ENCODE results near the gene AGER. TPM values are rescaled to one million over a fixed set of nuclear protein-coding genes. Genes with fewer than 3 reads are reported as not detected.

AGER gene
- total and polyA plus RNA-seq, 9 of the 15 experiments (the other 6 are each of a cell fraction or from before 2014, with no cell fraction given): 1.2 to 11.5 (median 4.1) TPM

DNA sequence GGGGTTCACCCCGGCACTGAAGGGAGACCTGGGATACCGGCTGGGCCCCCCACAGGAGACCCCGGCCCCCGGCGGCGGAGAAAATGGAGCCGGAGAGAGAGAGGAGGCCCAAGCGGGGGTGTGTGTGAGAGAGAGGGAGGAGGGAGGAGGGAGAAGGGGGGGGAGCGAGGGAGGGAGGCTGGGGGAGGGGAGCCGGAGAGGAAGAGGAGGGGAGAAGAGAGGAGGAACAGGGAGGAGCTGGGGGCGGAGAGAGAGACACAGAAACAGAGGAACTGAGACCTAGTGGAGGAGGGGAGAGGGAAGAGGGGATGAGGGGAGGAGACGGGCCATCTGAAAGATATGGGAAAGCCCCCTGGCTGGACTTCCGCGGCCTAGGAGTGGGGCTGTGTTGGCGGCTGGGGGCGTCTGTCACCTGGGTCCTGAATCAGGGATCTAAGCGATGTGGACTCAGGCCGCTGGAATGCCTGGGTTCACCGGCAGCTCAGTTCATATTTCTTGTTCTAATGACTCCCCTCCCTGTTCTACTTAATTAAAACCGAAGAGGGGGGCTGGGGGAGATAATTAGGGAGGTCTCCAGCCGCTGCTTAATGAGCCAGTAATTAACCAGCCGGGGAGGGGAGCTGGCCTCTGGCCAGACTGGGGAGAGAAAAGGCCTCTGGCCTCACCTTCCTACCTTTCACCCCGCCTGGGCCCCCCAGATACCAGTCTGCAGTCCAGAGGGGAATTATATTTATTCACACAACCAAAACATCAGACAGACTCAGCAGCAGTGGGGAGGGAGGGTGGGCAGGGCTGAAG, 6.2 kb upstream of the AGER start, which contains the start of gene PBX2 (continued):
- TF ChIP-seq ETS2 (tag; IDR thresholded peaks at IDR 0.05; ENCODE audit: borderline replicate concordance, poor library complexity, severe bottlenecking) (no peak), YY1 (IDR thresholded peaks at IDR 0.05; ENCODE audit: borderline replicate concordance in 1 of 3, control insufficient read depth in 1 of 3, extremely low read depth in 1 of 3, insufficient read depth in 3 of 3, insufficient read length in 1 of 3, insufficient replicate concordance in 2 of 3, low read depth in 1 of 3, low read length in 2 of 3) (peak in 1 of 3 experiments; percentile 38), GABPA (tag; conservative IDR thresholded peaks at IDR 0.05; ENCODE audit: low read depth) (peak; percentile 68), ZNF75A (CRISPR knock-in tag; IDR thresholded peaks at IDR 0.05) (0 out of 2 replicates have a peak, but pooled peaks have one; percentile 8), CHD4 (IDR thresholded peaks at IDR 0.05; ENCODE audit: insufficient read depth, insufficient replicate concordance, low read depth, low read length, poor library complexity, severe bottlenecking) (no peak), PTTG1 (tag; IDR thresholded peaks at IDR 0.05; ENCODE audit: low read depth) (no peak), EWSR1 (IDR thresholded peaks at IDR 0.05; ENCODE audit: borderline replicate concordance, low read depth, partially characterized antibody) (no peak), ZNF232 (CRISPR knock-in tag; IDR thresholded peaks at IDR 0.05) (no peak), SIRT6 (IDR thresholded peaks at IDR 0.05; ENCODE audit: low read depth, low read length) (no peak), NR2C1 (IDR thresholded peaks at IDR 0.05) (no peak), NR2C1 (tag; IDR thresholded peaks at IDR 0.05) (no peak), CBX3 (IDR thresholded peaks at IDR 0.05; ENCODE audit: borderline replicate concordance in 1 of 2, low read length in 2 of 2) (peak in 1 of 2 experiments; percentile 22; a peak in 1 of 3 replicates), MCM7 (IDR thresholded peaks at IDR 0.05) (no peak), MGA (IDR thresholded peaks at IDR 0.05) (no peak)
